ENCODE measurements around the gene NALCN.

NALCN gene

DNA sequence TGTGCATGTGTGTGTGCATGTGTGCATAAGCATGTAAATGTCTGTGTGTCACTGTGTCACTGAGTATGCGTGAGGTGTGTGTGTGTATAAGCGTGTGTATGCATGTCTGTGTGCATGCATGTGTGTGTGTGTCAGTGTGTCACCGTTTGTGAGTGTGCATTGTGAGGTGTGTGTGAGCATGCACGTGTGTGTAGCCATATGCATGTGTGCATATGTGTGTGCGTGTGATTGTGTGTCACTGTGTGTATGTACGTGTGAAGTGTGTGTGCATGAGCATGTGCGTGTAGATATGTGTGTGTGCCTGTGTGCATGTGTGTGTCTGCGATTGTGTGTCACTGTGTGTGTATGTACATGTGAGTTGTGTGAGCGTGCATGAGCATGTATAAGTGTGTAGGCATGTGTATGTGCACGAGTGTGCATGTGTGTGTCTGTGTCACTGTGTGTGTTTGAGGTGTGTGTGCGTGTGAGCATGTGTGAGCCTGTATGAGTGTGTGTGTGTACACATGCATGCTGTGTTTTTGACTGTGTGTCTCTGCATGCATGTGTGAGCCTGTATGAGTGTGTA lies 144.5 kb downstream of the NALCN start:
- Histone ChIP-seq H4K91ac (ENCODE audit: low read length) (peak overlapping the region; percentile 6), H3K27me3 (ENCODE audit: control insufficient read depth in 1 of 2, insufficient read depth in 1 of 2, low read length in 2 of 2) (no peaks in the 10 kb centered on the region), H3K79me1 (replicated peaks; ENCODE audit: low read length, poor library complexity, severe bottlenecking) (no peaks in the 10 kb centered on the region), H2BK15ac (ENCODE audit: low read depth, poor library complexity, severe bottlenecking) (peak overlapping the region; percentile 19), H2BK5ac (ENCODE audit: low read depth, low read length, poor library complexity, severe bottlenecking) (no peak overlapping the region), H3K4me1 (ENCODE audit: control insufficient read depth, insufficient read depth, low read depth, low read length) (peaks cover 1% of the 10 kb centered on the region), H3K36me3 (ENCODE audit: control insufficient read depth in 1 of 2, insufficient read depth in 2 of 2, low read depth in 1 of 2, low read length in 2 of 2) (no peaks in the 10 kb centered on the region), H3K4ac (ENCODE audit: low read depth in 1 of 2, low read length in 2 of 2) (no peak overlapping the region), H3K14ac (ENCODE audit: low read length in 2 of 2) (peak overlapping the region in 1 of 2 experiments; percentile 31), H3K23ac (ENCODE audit: low read length in 2 of 2) (peak overlapping the region in 1 of 2 experiments; percentile 47), H3K9me3 (ENCODE audit: control insufficient read depth, low read length) (no peaks in the 10 kb centered on the region), H4K8ac (ENCODE audit: low read length) (no peak overlapping the region), H2AFZ (ENCODE audit: low read depth, low read length) (no peak overlapping the region), H3K18ac (ENCODE audit: low read depth in 1 of 2, low read length in 2 of 2) (no peak overlapping the region), H3K4me3 (ENCODE audit: insufficient read depth in 1 of 2, low read depth in 1 of 2, low read length in 2 of 2) (no peak overlapping the region), H3K4me2 (ENCODE audit: low read length, poor library complexity, severe bottlenecking) (no peak overlapping the region), H2AK5ac (ENCODE audit: low read length, severe bottlenecking) (no peak overlapping the region), H3K27ac (ENCODE audit: low read length, poor library complexity, severe bottlenecking) (no peak overlapping the region), H2BK120ac (ENCODE audit: low read depth, low read length) (no peak overlapping the region), H3K9ac (ENCODE audit: low read length) (no peak overlapping the region), H2BK12ac (ENCODE audit: low read length in 2 of 2) (no peak overlapping the region)
- 86% methylated on average over 11 of the region's 11 CpGs for WGBS
- no peak for DNase-seq

DNA sequence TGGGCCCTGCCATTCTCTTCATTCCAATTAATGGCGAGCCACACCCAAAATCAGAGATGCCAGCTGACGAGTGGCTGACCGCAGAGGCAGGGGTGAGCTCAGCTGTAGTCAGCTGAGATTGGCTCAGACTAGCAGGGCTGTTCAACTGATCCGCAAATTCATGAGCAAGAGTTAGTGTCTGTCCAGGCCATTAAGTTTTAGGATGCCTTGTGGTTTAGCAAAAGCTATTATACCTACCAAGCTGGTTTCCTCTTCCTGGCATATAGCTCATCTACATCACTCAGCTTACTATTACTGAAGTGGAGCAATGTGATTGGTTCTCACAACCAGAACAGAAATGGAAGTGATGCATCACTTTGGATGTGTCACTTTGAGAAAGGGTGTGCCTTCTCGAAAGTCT lies 148.7 kb downstream of the NALCN start:
- H3K79me1 ChIP-seq (replicated peaks; ENCODE audit: low read length, poor library complexity, severe bottlenecking), result no peaks in the 10 kb centered on the region
- H3K9ac ChIP-seq (ENCODE audit: low read length), result no peak overlapping the region
- H4K91ac ChIP-seq (ENCODE audit: low read length), result no peak overlapping the region
- H3K18ac ChIP-seq (ENCODE audit: low read depth in 1 of 2, low read length in 2 of 2), result no peak overlapping the region
- no peak overlapping the region for H2AK5ac ChIP-seq (ENCODE audit: low read length, severe bottlenecking)
- whole genome bisulfite sequencing, result 86% methylated on average over 4 of the region's 5 CpGs
- no peak overlapping the region for H3K4ac ChIP-seq (ENCODE audit: low read depth in 1 of 2, low read length in 2 of 2)
- peaks cover 1% of the 10 kb centered on the region for H3K4me1 ChIP-seq (ENCODE audit: control insufficient read depth, insufficient read depth, low read depth, low read length)
- no peaks in the 10 kb centered on the region for H3K27me3 ChIP-seq (ENCODE audit: control insufficient read depth in 1 of 2, insufficient read depth in 1 of 2, low read length in 2 of 2)
- H2BK12ac ChIP-seq (ENCODE audit: low read length in 2 of 2), result no peak overlapping the region
- H3K9me3 ChIP-seq (ENCODE audit: control insufficient read depth, low read length), result no peaks in the 10 kb centered on the region
- no peak overlapping the region for H4K8ac ChIP-seq (ENCODE audit: low read length)
- DNase-seq, result no peak
- no peak overlapping the region for H3K14ac ChIP-seq (ENCODE audit: low read length in 2 of 2)
- H2BK5ac ChIP-seq (ENCODE audit: low read depth, low read length, poor library complexity, severe bottlenecking), result no peak overlapping the region
- no peak overlapping the region for H2BK120ac ChIP-seq (ENCODE audit: low read depth, low read length)
- H3K36me3 ChIP-seq (ENCODE audit: control insufficient read depth in 1 of 2, insufficient read depth in 2 of 2, low read depth in 1 of 2, low read length in 2 of 2), result no peaks in the 10 kb centered on the region
- H3K23ac ChIP-seq (ENCODE audit: low read length in 2 of 2), result no peak overlapping the region
- H2BK15ac ChIP-seq (ENCODE audit: low read depth, poor library complexity, severe bottlenecking), result no peak overlapping the region
- no peak overlapping the region for H3K27ac ChIP-seq (ENCODE audit: low read length, poor library complexity, severe bottlenecking)
- no peak overlapping the region for H3K4me2 ChIP-seq (ENCODE audit: low read length, poor library complexity, severe bottlenecking)
- no peak overlapping the region for H3K4me3 ChIP-seq (ENCODE audit: insufficient read depth in 1 of 2, low read depth in 1 of 2, low read length in 2 of 2)
- no peak overlapping the region for H2AFZ ChIP-seq (ENCODE audit: low read depth, low read length)

DNA sequence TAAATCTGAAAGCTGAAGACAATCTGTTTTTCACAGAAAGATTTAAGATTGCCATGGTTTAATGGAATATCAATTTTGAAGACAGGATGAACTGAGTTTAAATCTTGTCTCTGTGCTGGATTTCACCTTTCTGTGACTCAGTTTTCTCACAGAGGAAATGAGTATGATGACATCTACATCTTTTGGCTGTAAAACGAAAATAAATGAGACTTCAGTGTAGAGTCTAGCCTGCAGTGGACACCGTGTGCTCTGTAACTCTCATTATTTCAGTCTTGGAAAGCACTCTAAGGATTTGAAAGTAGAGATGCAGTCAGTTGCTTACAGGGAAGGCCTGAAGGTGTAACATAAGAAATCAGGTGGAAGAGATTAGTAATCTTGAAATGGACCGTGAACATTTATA lies 150.4 kb downstream of the NALCN start:
- H2AFZ ChIP-seq (ENCODE audit: low read depth, low read length), result no peak overlapping the region
- H3K4me1 ChIP-seq (ENCODE audit: control insufficient read depth, insufficient read depth, low read depth, low read length), result peaks cover 1% of the 10 kb centered on the region
- H3K23ac ChIP-seq (ENCODE audit: low read length in 2 of 2), result no peak overlapping the region
- no peak overlapping the region for H3K4ac ChIP-seq (ENCODE audit: low read depth in 1 of 2, low read length in 2 of 2)
- H3K27me3 ChIP-seq (ENCODE audit: control insufficient read depth in 1 of 2, insufficient read depth in 1 of 2, low read length in 2 of 2), result no peaks in the 10 kb centered on the region
- H3K4me3 ChIP-seq (ENCODE audit: insufficient read depth in 1 of 2, low read depth in 1 of 2, low read length in 2 of 2), result no peak overlapping the region
- no peak overlapping the region for H2AK5ac ChIP-seq (ENCODE audit: low read length, severe bottlenecking)
- DNase-seq, result no peak
- no peak overlapping the region for H3K9ac ChIP-seq (ENCODE audit: low read length)
- H3K9me3 ChIP-seq (ENCODE audit: control insufficient read depth, low read length), result no peaks in the 10 kb centered on the region
- H2BK12ac ChIP-seq (ENCODE audit: low read length in 2 of 2), result no peak overlapping the region
- WGBS, result 81% methylated on average over 2 of the region's 3 CpGs
- H3K18ac ChIP-seq (ENCODE audit: low read depth in 1 of 2, low read length in 2 of 2), result no peak overlapping the region
- H4K8ac ChIP-seq (ENCODE audit: low read length), result no peak overlapping the region
- no peak overlapping the region for H3K27ac ChIP-seq (ENCODE audit: low read length, poor library complexity, severe bottlenecking)
- H3K36me3 ChIP-seq (ENCODE audit: control insufficient read depth in 1 of 2, insufficient read depth in 2 of 2, low read depth in 1 of 2, low read length in 2 of 2), result no peaks in the 10 kb centered on the region
- H2BK15ac ChIP-seq (ENCODE audit: low read depth, poor library complexity, severe bottlenecking), result no peak overlapping the region
- no peak overlapping the region for H3K4me2 ChIP-seq (ENCODE audit: low read length, poor library complexity, severe bottlenecking)
- no peak overlapping the region for H3K14ac ChIP-seq (ENCODE audit: low read length in 2 of 2)
- no peak overlapping the region for H2BK120ac ChIP-seq (ENCODE audit: low read depth, low read length)
- H2BK5ac ChIP-seq (ENCODE audit: low read depth, low read length, poor library complexity, severe bottlenecking), result no peak overlapping the region
- no peak overlapping the region for H4K91ac ChIP-seq (ENCODE audit: low read length)
- H3K79me1 ChIP-seq (replicated peaks; ENCODE audit: low read length, poor library complexity, severe bottlenecking), result no peaks in the 10 kb centered on the region

DNA sequence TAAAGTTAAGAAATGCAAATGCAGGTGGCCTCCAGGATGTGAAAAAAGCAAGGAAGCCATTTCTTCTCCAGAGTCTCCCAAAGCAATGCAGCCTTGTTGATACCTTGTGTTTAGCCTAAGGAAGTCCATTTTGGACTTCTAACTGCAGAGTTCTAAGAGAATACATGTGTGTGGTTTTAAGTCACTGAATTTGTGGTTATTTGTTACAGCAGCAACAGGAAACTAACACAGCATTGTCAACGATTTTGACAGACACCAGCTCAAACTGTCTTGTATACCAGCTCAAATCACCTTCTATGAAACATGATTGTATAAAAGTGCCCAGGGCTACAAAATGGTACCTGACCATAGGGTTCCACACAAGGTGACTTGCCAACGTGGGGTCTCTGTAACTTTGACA lies 151.4 kb downstream of the NALCN start:
- Histone ChIP-seq H3K79me1 (replicated peaks; ENCODE audit: low read length, poor library complexity, severe bottlenecking) (no peaks in the 10 kb centered on the region), H3K36me3 (ENCODE audit: control insufficient read depth in 1 of 2, insufficient read depth in 2 of 2, low read depth in 1 of 2, low read length in 2 of 2) (no peaks in the 10 kb centered on the region), H4K8ac (ENCODE audit: low read length) (no peak overlapping the region), H3K4me1 (ENCODE audit: control insufficient read depth, insufficient read depth, low read depth, low read length) (peaks cover 1% of the 10 kb centered on the region), H4K91ac (ENCODE audit: low read length) (no peak overlapping the region), H3K9ac (ENCODE audit: low read length) (no peak overlapping the region), H2BK120ac (ENCODE audit: low read depth, low read length) (no peak overlapping the region), H2AFZ (ENCODE audit: low read depth, low read length) (no peak overlapping the region), H3K18ac (ENCODE audit: low read depth in 1 of 2, low read length in 2 of 2) (no peak overlapping the region), H3K9me3 (ENCODE audit: control insufficient read depth, low read length) (no peaks in the 10 kb centered on the region), H2BK5ac (ENCODE audit: low read depth, low read length, poor library complexity, severe bottlenecking) (no peak overlapping the region), H3K14ac (ENCODE audit: low read length in 2 of 2) (no peak overlapping the region), H2BK12ac (ENCODE audit: low read length in 2 of 2) (no peak overlapping the region), H2BK15ac (ENCODE audit: low read depth, poor library complexity, severe bottlenecking) (no peak overlapping the region), H3K4me3 (ENCODE audit: insufficient read depth in 1 of 2, low read depth in 1 of 2, low read length in 2 of 2) (no peak overlapping the region), H3K27ac (ENCODE audit: low read length, poor library complexity, severe bottlenecking) (no peak overlapping the region), H3K4me2 (ENCODE audit: low read length, poor library complexity, severe bottlenecking) (no peak overlapping the region), H2AK5ac (ENCODE audit: low read length, severe bottlenecking) (no peak overlapping the region), H3K4ac (ENCODE audit: low read depth in 1 of 2, low read length in 2 of 2) (no peak overlapping the region), H3K23ac (ENCODE audit: low read length in 2 of 2) (no peak overlapping the region), H3K27me3 (ENCODE audit: control insufficient read depth in 1 of 2, insufficient read depth in 1 of 2, low read length in 2 of 2) (no peaks in the 10 kb centered on the region)
- WGBS, result 68% methylated on average over 2 of the region's 2 CpGs
- no peak for DNase-seq

All from mesenchymal stem cell (in vitro differentiated cells and primary cell).